NCI-H2081 (cell line): ENCODE results near the gene CCDC192.
"Not testable (repeated sequence)": the region's sequence is repeated elsewhere in the genome, so short reads cannot be mapped to it uniquely, and the experiment has no call there.

Experiments
- DNase-seq, 2 experiments: peaks; one replicate each; lab custom pipeline; 2025; lab: John Stamatoyannopoulos, UW

The CCDC192 gene

GRCh38 chr5:127702926-127703561 is at the start of gene CCDC192:
Gene CCDC192, plus strand, starts transcription at chr5:127703391. Its CDS starts 55 bp downstream, at chr5:127703446.
- no peak for DNase-seq

- no peak for DNase-seq
Observed at GRCh38 chr5:127656825-127657224, 46.4 kb upstream of the CCDC192 start.

GRCh38 chr5:127660047-127660733 is 43.0 kb upstream of the CCDC192 start:
- DNase-seq, result no peak

GRCh38 chr5:127664093-127664492 is 39.1 kb upstream of the CCDC192 start:
- no peak for DNase-seq

GRCh38 chr5:127665641-127666040 is 37.5 kb upstream of the CCDC192 start:
- DNase-seq, result no peak

GRCh38 chr5:127666043-127666716 is 37.0 kb upstream of the CCDC192 start:
- DNase-seq, result no peak

- DNase-seq, result no peak
Observed at GRCh38 chr5:127667926-127668325, 35.3 kb upstream of the CCDC192 start.

GRCh38 chr5:127671218-127671617 is 32.0 kb upstream of the CCDC192 start:
- DNase-seq, result no peak

GRCh38 chr5:127673117-127673800 is 29.9 kb upstream of the CCDC192 start:
- no peak for DNase-seq

GRCh38 chr5:127676951-127677350 is 26.2 kb upstream of the CCDC192 start:
- DNase-seq, result not testable (repeated sequence)

GRCh38 chr5:127679691-127680330 is 23.4 kb upstream of the CCDC192 start:
- DNase-seq, result not testable (repeated sequence)

- DNase-seq, result no peak
Observed at GRCh38 chr5:127680595-127680994, 22.6 kb upstream of the CCDC192 start.

- DNase-seq, result no peak
Observed at GRCh38 chr5:127683008-127683407, 20.2 kb upstream of the CCDC192 start.

GRCh38 chr5:127684726-127685467 is 18.3 kb upstream of the CCDC192 start:
- DNase-seq, result no peak

- no peak for DNase-seq
Observed at GRCh38 chr5:127685662-127686061, 17.5 kb upstream of the CCDC192 start.

GRCh38 chr5:127686424-127686823 is 16.8 kb upstream of the CCDC192 start:
- DNase-seq, result no peak

- DNase-seq, result no peak
Observed at GRCh38 chr5:127694518-127695171, 8.5 kb upstream of the CCDC192 start.

- no peak for DNase-seq
Observed at GRCh38 chr5:127695346-127695745, 7.8 kb upstream of the CCDC192 start.

- DNase-seq, result no peak
Observed at GRCh38 chr5:127696683-127697082, 6.5 kb upstream of the CCDC192 start.

- DNase-seq, result no peak
Observed at GRCh38 chr5:127697894-127698600, 5.1 kb upstream of the CCDC192 start.
